Motor neuron (in vitro differentiated cells): ENCODE results near the gene MAN1A1. TPM values are rescaled to one million over a fixed set of nuclear protein-coding genes. Genes with fewer than 3 reads are reported as not detected.

Source experiments
- ATAC-seq, 8 experiments: fragments of 200-7000 bp; cut with Tn5 transposase; replicated peaks in 6 of 8; 2 replicates each; pipeline ENCODE4 v1.8.0; 2021; ENCODE audit warnings: mild to moderate bottlenecking in 8 of 8, moderate library complexity in 8 of 8
- H3K27ac ChIP-seq, 2 donors: fragments of 250-450 bp; sonication (Bioruptor Pico); 2 replicates each; pipeline ENCODE4 v1.9.0; 2021; ENCODE audit warnings: antibody characterized with exemption in 2 of 2, mild to moderate bottlenecking in 2 of 2, moderate library complexity in 1 of 2
- H3K4me1 ChIP-seq, 2 donors: fragments of 250-450 bp; sonication (Bioruptor Pico); replicated peaks in 1 of 2; 2 replicates each; pipeline ENCODE4 v1.6.1; 2021; ENCODE audit warnings: antibody characterized with exemption in 2 of 2, mild to moderate bottlenecking in 2 of 2, moderate library complexity in 1 of 2
- H3K4me3 ChIP-seq, 5 donors: fragments of 250-450 bp; sonication (Bioruptor Pico); 2 replicates each; pipeline ENCODE4 v1.9.0; 2021; ENCODE audit warnings: antibody characterized with exemption in 5 of 5, mild to moderate bottlenecking in 5 of 5, moderate library complexity in 4 of 5
- WGBS, 10 experiments: fragments of 450-650 bp; shearing (Covaris generic); methylation state at CpG; one replicate each; pipeline ENCODE4 v1.0.0; 2022; 5-methylcytosine and 5-hydroxymethylcytosine counted together
- in situ Hi-C, 9 experiments: fragments of 400-800 bp; cut with MboI; loops; one replicate each; pipeline ENCODE4 v1.15.0; 2021; ENCODE audit warnings: low sequenced_read_pairs in 9 of 9, low pct_unique_long_range_greater_than_20kb in 2 of 9; ENCODE audit not compliant: unreplicated experiment in 9 of 9
- total RNA-seq, 8 experiments: library from RNA; unstranded; fragments of 300-600 nt; gene quantifications; 2 replicates each; pipeline versions ENCODE4 v1.2.3 to v1.2.4, GENCODE V29; 2022

MAN1A1 gene
- total RNA-seq, 8 experiments from 2014 or later = 0.73 to 32.9 (median 4.5) TPM

DNA sequence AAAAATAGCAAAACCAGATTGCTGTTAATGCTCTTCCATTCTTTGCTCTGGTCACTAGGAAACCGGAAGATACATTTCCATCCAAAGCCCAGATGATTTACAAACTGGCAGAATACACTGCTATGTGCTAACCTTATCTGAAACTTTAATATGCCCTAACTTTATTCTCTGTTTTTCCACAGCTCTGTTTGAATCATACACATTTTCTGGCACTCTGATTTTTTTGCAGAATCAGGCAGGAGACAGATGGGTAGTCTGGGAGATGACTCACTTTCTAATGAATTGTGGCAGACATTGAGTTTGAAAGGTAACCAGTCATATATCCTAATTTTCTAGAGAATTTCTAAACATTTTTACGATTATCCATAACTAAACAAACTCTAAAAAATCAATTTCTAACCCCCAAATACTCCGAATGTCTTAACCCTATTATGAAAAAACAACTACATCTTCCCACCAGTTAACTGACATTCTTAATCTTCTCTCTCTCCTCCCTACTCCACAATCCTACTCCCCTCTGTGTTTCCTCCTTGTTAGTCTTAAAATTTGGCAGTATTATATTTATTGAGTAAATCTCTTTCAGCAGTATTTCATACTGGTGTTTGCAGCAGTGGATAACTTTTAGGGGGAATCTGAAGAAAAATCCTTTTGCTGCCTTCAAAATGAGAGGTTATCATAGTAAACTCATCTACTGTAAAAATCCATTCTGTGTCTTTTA is 63.5 kb downstream of the MAN1A1 start:
- ATAC-seq = no peak
- 67 to 100% (median 93%) methylated on average over 1 to 3 of the region's 3 CpGs; no CpG with 5 or more reads in 1 of the 10 experiments for WGBS, 10 experiments
- Histone ChIP-seq H3K4me3 (no peak overlapping the region), H3K4me1 (no peaks in the 10 kb centered on the region), H3K27ac (no peak overlapping the region)
- in situ Hi-C loops = no loop called here

DNA sequence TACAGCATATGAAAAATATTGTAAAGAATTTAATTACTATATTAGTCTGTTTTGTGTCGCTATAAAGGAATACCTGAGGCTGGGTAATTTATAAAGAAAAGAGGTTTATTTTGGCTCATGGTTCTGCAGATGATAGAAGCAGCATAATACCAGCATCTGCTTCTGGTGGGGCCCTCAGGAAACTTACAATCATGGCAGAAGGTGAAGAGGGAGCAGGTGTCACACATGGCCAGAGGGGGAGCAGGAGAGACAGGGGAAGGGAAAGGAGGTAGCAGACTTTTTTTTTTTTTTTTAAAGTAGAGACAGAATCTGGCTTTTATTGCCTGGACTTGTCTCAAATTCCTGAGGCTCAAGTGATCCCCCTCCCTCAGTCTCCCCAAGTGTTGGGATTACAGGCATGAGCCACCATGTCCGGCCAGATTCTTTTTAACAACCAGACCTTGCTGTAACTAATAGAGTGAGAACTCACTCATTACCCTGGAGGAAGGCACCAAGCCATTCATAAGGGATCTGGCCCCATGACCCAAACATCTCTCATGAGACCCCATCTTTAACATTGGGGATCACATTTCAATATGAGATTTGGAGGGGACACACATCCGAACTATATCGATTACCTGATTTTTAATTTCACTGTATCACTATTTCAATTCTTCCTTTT is 64.6 kb downstream of the MAN1A1 start:
- 40 to 100% (median 85%) methylated on average over 1 to 3 of the region's 4 CpGs; no CpG with 5 or more reads in 1 of the 10 experiments for WGBS, 10 experiments

DNA sequence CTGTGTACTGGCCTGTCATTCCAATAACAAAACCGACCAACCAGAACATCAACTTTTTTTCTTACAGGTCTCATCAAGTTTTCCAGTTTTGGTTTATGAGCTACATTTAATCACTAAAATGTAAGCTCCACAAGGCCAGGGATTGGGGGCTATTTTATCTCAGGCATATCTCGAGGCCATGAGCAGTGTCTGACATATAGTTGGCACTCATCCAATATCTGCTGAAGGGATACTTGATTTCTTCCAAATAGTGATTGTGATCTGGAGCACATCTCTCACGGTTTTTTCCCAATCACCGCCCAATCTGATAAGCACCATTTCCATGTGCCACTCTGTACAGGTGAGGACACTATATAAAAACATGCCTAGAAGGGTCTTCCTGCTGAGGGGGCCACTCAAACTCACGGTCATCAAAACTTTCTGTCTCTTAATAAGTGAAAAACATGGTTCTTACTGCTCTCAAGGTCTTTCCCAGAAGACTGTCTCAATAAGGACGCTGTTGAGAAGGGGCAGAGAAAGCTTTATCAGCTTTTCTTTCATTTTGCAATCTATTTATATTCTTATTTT is 65.5 kb downstream of the MAN1A1 start:
- in situ Hi-C loops = no loop called here
- Histone ChIP-seq H3K4me1 (no peaks in the 10 kb centered on the region), H3K4me3 (no peak overlapping the region), H3K27ac (no peak overlapping the region)
- 83 to 100% (median 97%) methylated on average over 1 to 6 of the region's 6 CpGs for WGBS, 10 experiments
- ATAC-seq = no peak

More for the DNA sequence above, 64.6 kb downstream of the MAN1A1 start:
- H3K4me1 ChIP-seq = no peaks in the 10 kb centered on the region
- in situ Hi-C loops = no loop called here
- H3K27ac ChIP-seq = no peak overlapping the region
- no peak for ATAC-seq
- H3K4me3 ChIP-seq = no peak overlapping the region

DNA sequence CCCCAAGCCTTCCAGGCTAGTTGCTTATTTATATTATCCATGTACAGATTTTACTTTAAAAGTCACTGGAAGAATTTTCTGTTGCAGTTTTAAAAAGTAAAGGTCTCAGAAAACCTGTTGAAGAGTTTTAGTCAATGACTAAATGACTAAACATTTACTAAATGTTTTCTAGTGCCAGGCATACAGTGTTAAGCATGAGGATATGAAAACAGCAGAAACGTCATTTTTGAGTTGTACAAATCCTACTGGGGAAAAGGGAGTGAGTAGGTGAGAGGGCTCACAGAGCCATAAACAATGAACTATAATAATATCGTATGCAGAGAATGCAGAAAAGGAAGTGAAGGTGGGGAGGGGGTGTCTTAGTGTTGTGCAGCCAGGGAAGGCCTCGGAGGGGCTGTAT is 66.3 kb downstream of the MAN1A1 start:
- Histone ChIP-seq H3K27ac (no peak overlapping the region), H3K4me3 (no peak overlapping the region), H3K4me1 (no peaks in the 10 kb centered on the region)
- 60 to 100% (median 82%) methylated on average over 1 to 3 of the region's 3 CpGs; no CpG with 5 or more reads in 2 of the 10 experiments for WGBS, 10 experiments
- ATAC-seq = no peak
- in situ Hi-C loops = no loop called here

DNA sequence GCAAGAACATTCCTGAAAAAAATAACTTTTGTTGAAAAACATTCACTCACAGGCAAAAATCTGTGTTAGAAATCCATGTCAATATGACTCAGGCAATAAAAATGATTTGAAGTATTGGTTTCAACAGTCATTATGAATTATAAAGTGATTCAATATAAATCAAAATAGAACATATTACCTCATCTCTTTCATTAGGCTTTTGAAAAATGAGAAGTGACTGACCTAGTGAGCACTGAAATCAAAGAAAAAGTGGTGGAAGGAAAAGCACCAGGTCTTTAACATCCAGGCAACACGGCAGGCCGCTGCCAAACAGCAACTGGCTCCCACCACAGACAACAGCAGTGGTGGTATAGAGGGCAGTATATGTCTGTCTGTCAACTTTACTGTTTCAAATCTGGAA is 68.9 kb downstream of the MAN1A1 start:
- in situ Hi-C loops = no loop called here
- Histone ChIP-seq H3K4me3 (no peak overlapping the region), H3K27ac (no peak overlapping the region), H3K4me1 (peaks cover 0 to 3% of the 10 kb centered on the region in 2 donors)
- WGBS, 10 experiments = 0 to 94% (median 66%) methylated on average over 2 of the region's 2 CpGs; no CpG with 5 or more reads in 4 of the 10 experiments
- peak in 6 of 8 experiments; percentile 30 to 65 (median 47) for ATAC-seq

DNA sequence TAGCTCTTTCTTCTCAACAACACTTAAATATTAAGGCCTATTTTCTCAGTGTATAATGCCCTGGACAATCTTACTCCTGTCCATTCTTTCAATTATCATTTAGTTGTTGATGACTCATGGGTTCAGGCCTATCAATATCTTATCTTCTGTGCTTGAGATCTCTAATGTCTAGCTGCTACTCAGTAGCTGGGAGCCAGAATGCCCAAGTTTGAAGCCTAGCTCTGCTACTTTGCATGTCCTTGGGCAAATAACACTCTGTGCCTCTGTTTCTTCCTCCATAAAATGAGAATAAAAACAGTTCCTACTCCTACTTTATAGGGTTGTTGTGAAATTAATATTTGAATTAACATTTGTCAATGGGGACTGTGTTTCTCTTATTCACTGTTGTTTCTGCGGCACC is 69.5 kb downstream of the MAN1A1 start:
- Histone ChIP-seq H3K4me3 (no peak overlapping the region), H3K4me1 (peaks cover 0 to 3% of the 10 kb centered on the region in 2 donors), H3K27ac (no peak overlapping the region)
- WGBS, 10 experiments = 67 to 100% (median 96%) methylated on average over 1 of the region's 1 CpG; no CpG with 5 or more reads in 2 of the 10 experiments
- in situ Hi-C loops = no loop called here
- no peak for ATAC-seq

DNA sequence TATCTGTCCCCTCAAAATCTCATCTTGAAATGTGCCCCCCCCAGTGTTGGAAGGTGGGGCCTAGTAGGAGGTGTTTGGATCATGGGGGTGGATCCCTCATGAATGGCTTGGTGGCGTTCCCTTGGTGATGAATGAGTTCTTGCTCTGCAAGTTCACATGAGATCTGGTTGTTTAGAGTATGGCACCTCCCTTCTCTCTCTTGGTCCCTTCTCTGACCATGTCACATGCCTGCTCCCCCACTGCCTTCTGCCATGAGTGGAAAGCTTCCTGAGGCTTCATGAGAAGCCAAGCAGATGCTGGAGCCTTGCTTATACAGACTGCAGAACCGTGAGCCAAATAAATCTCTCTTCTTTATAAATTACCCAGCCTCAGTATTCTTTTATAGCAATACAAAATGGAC is 70.9 kb downstream of the MAN1A1 start:
- Histone ChIP-seq H3K27ac (no peak overlapping the region), H3K4me1 (peaks cover 0 to 3% of the 10 kb centered on the region in 2 donors), H3K4me3 (no peak overlapping the region)
- in situ Hi-C loops = no loop called here
- ATAC-seq = peak in 2 of 8 experiments; percentile 12 to 19
- 70 to 100% (median 90%) methylated on average over 1 to 2 of the region's 2 CpGs; no CpG with 5 or more reads in 5 of the 10 experiments for WGBS, 10 experiments

DNA sequence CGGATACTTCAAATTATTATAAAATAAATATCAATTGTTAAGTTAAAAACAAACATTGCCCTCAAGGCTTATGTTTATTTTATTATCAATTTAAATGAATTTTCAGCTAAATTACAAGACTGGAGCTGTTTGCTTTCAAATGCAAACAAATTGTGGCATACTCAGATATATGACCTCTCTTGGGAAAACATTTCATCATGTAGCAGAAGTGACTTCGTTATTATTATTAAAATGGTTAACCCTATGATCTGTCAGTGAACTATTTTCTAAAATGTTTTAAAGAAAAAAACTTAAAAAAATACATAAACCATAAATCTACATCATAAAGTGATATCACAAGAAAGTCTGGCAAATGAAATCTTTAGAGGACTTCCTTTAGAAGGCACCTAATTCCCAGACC is 72.5 kb downstream of the MAN1A1 start:
- no peak for ATAC-seq
- in situ Hi-C loops = no loop called here
- Histone ChIP-seq H3K4me1 (peaks cover 0 to 3% of the 10 kb centered on the region in 2 donors), H3K27ac (no peak overlapping the region), H3K4me3 (no peak overlapping the region)
- 49 to 92% (median 81%) methylated on average over 2 of the region's 2 CpGs for WGBS, 10 experiments

DNA sequence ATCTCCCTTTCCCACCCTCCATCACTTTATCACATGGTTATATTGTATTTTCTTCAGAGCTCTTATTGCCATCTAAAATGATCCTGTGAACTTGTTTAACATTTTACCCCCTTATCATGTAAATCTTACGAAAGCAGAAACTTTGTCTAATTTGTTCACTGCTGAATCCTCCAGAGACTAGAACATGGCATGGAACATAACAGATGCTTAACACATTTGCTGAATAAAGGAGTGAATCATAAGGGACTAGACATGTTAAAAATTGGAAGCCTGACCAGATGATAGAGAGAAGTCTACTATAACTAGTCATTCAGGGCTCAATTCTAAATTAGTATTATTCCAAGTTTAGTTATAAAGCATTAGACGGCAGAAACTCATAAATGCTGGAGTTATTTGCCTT is 73.3 kb downstream of the MAN1A1 start:
- no peak for ATAC-seq
- peaks cover 0 to 3% of the 10 kb centered on the region in 2 donors for H3K4me1 ChIP-seq
- in situ Hi-C loops = no loop called here

DNA sequence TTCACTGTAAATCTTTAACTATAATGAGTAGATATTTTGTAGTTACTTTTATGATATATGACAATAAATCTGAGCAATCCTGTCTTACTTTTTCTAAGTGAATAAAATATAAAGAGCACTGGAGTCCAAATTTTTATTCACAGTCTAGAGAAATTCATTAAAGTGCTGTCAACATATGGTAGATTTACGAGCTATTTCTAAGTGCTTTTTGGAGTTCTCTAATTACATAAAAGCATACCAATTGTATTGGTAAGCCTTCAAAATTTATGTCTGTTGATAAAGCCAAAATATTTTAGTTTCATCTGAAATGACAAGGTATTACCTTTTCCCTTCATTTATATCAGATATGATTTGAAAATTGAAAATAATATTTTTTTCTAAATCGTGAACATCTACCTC is 75.4 kb downstream of the MAN1A1 start:
- in situ Hi-C loops = no loop called here
- 40 to 100% (median 94%) methylated on average over 1 to 2 of the region's 2 CpGs; no CpG with 5 or more reads in 1 of the 10 experiments for whole genome bisulfite sequencing, 10 experiments
- H3K4me1 ChIP-seq = peaks cover 0 to 3% of the 10 kb centered on the region in 2 donors
- no peak overlapping the region for H3K27ac ChIP-seq
- no peak overlapping the region for H3K4me3 ChIP-seq
- peak in 1 of 8 experiments; percentile 52 for ATAC-seq

More for the DNA sequence above, 73.3 kb downstream of the MAN1A1 start:
- WGBS, 10 experiments = 47 to 100% (median 92%) methylated on average over 1 to 2 of the region's 2 CpGs
- Histone ChIP-seq H3K4me3 (no peak overlapping the region), H3K27ac (no peak overlapping the region)

DNA sequence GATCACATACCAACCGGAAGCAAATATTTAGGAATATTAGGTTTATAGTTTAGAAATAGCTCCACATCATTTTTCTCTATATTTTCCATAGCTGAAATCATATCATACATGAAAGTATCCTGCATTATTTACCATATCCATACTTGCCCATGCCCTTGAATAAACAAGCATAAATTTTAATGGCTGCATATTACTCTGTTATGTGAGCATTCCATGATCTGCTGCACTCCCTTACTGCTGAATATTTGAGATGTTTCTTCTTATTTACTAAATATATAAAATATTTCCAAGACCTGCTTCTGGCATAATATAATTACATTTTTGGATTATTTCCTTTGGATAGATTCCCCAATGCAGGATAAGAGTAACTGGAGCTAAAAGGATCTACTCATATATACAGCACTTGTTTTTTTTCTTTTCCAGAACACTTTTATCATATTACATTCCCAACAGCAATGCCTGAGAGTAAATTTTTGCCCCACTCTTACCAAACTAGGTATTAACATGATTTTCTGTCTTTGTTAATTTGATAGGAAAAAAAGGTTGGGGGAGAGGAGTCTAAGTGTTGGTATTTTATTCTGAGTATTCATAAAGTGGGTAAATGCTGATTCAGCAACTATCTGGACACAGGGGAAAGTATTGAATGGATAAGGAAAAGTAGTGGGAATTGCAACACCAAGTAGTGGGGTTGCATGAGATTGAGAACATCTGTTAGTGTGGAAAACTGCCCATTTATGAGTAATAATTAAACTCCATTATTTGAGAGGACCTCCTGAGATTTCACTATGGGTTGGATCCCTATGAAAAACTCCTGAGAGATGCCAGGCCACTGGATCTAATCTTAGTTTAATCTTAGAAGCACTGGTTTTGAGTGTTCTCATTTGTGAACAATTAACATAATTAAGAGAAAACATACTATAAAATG is 76.0 kb downstream of the MAN1A1 start:
- peak in 4 of 8 experiments; percentile 33 to 97 (median 43) for ATAC-seq
- peaks cover 0 to 3% of the 10 kb centered on the region in 2 donors for H3K4me1 ChIP-seq
- H3K27ac ChIP-seq = no peak overlapping the region
- in situ Hi-C loops = no loop called here
- no peak overlapping the region for H3K4me3 ChIP-seq
- 0 to 100% (median 88%) methylated on average over 1 of the region's 1 CpG for WGBS, 10 experiments

DNA sequence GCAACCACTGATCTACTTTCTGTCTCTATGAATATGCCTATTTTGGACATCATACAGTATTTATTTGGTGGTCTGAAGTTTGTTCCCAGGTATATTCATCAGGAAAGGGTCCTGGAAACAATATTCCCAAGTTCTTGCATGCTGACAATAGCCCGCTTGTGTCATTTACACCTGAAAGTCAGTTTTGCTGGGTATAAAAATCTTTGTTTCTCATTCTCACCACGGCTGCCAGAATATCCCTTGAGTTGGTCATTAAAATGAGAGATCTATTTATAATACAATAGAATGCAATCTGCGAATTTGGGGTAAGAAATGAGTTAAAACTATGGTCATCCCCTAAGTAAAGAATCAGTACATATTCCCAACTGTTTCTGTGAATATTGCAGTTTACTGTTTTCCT is 79.0 kb downstream of the MAN1A1 start:
- no peak overlapping the region for H3K4me3 ChIP-seq
- H3K4me1 ChIP-seq = no peaks in the 10 kb centered on the region
- no peak for ATAC-seq
- WGBS, 10 experiments = 81 to 100% (median 97%) methylated on average over 1 to 3 of the region's 3 CpGs; no CpG with 5 or more reads in 1 of the 10 experiments
- in situ Hi-C loops = no loop called here
- no peak overlapping the region for H3K27ac ChIP-seq
